ENCODE data around the gene SMAP2. TPM values are rescaled to one million over a fixed set of nuclear protein-coding genes. Genes with fewer than 3 reads are reported as not detected.

Gene SMAP2
- total RNA-seq, 1 experiment from 2014 or later = 8.2 TPM

GRCh38 chr1:40409467-40409866, 35.9 kb downstream of the SMAP2 start:
- H2AK5ac ChIP-seq (ENCODE audit: insufficient read length, low read length) = no peak overlapping the region
- no peaks in the 10 kb centered on the region for H3K27me3 ChIP-seq (ENCODE audit: insufficient read depth, low read length)
- no peak overlapping the region for H4K5ac ChIP-seq (ENCODE audit: insufficient read length, low read depth, low read length)
- H2BK5ac ChIP-seq (ENCODE audit: insufficient read length, low read length) = no peak overlapping the region
- H2AFZ ChIP-seq (ENCODE audit: low read length) = no peak overlapping the region
- no peak for TF ChIP-seq CTCF (conservative IDR thresholded peaks at IDR 0.05)
- Mint-ChIP-seq H3K4me1 (peaks cover 17 to 20% of the 10 kb centered on the region in 2 experiments), H3K27me3 (ENCODE audit: low read depth) (no peaks in the 10 kb centered on the region), H3K9me3 (no peaks in the 10 kb centered on the region), H3K27ac (peak overlapping the region in 1 of 3 experiments; percentile 86; a peak in 2 of 7 replicates), H3K36me3 (ENCODE audit: insufficient read depth in 1 of 3, low read depth in 3 of 3) (no peaks in the 10 kb centered on the region), H3K4me3 (no peak overlapping the region)
- no peaks in the 10 kb centered on the region for H3K79me1 ChIP-seq (ENCODE audit: insufficient read depth, low read depth, low read length, poor library complexity, severe bottlenecking)
- no peak overlapping the region for H3K4me2 ChIP-seq (ENCODE audit: insufficient read depth, insufficient read length, low read length)
- no peak overlapping the region for H3K18ac ChIP-seq (ENCODE audit: insufficient read length, low read depth, low read length)
- no peak overlapping the region for H2BK120ac ChIP-seq (ENCODE audit: low read depth, low read length, poor library complexity, severe bottlenecking)
- H3K14ac ChIP-seq (ENCODE audit: insufficient read depth, low read length) = no peak overlapping the region
- no peak overlapping the region for H3K56ac ChIP-seq (ENCODE audit: insufficient read length, low read depth, low read length)
- H3K9ac ChIP-seq (ENCODE audit: extremely low read depth, insufficient read length, low read length) = no peak overlapping the region
- no peaks in the 10 kb centered on the region for H3K79me2 ChIP-seq (ENCODE audit: insufficient read depth, low read length)
- H3T11ph ChIP-seq (ENCODE audit: low read length) = no peak overlapping the region
- no peak overlapping the region for H4K8ac ChIP-seq (replicated peaks; ENCODE audit: insufficient read length, low read depth, low read length)
- H2BK15ac ChIP-seq (ENCODE audit: low read depth, low read length) = no peak overlapping the region
- no peak for DNase-seq
- no peak overlapping the region for H3K27ac ChIP-seq (ENCODE audit: insufficient read length, low read depth, low read length)
- no peak overlapping the region for H3K4ac ChIP-seq (ENCODE audit: low read depth, low read length)
- no peaks in the 10 kb centered on the region for H3K4me1 ChIP-seq (ENCODE audit: insufficient read depth, low read length)
- H4K20me1 ChIP-seq (ENCODE audit: control insufficient read depth, insufficient read depth, insufficient read length) = no peaks in the 10 kb centered on the region
- H2BK12ac ChIP-seq (ENCODE audit: insufficient read length, low read depth, low read length) = no peak overlapping the region
- H3K23ac ChIP-seq (ENCODE audit: insufficient read length, low read depth, low read length) = no peak overlapping the region
- no CpG with 5 or more reads among the region's 4 CpGs for WGBS (ENCODE audit: extremely low coverage, insufficient read length, low lambda C conversion rate)
- no peaks in the 10 kb centered on the region for H3K9me3 ChIP-seq (ENCODE audit: control insufficient read depth, low read depth, low read length)
- H2BK20ac ChIP-seq (ENCODE audit: low read depth, low read length, poor library complexity, severe bottlenecking) = no peak overlapping the region
- H3K23me2 ChIP-seq (ENCODE audit: insufficient read length, low read depth, low read length, poor library complexity, severe bottlenecking) = no peaks in the 10 kb centered on the region
- H4K91ac ChIP-seq (ENCODE audit: insufficient read length, low read depth, low read length) = no peak overlapping the region

Data from H9 (cell line).